SU-DHL-6 (cell line): ENCODE results near the gene GRM5.

ENCODE experiments used
- EZH2phosphoT487 ChIP-seq: fragments of 200-600 bp; sonication (generic), shearing (Covaris generic); conservative IDR thresholded peaks from 2 replicates; pipeline ENCODE4 v1.6.1; 2018; ENCODE audit warnings: mild to moderate bottlenecking, antibody characterized with exemption, low read length, moderate library complexity, mixed read lengths
- TF ChIP-seq, protein P1 (sequence below): fragments of 200-600 bp; sonication (generic); IDR thresholded peaks from one replicate; pipeline ENCODE4 v1.5.1; 2017; ENCODE audit warnings: antibody characterized with exemption, mild to moderate bottlenecking, low read length, moderate library complexity; ENCODE audit not compliant: insufficient read depth, poor library complexity, severe bottlenecking

DNA sequence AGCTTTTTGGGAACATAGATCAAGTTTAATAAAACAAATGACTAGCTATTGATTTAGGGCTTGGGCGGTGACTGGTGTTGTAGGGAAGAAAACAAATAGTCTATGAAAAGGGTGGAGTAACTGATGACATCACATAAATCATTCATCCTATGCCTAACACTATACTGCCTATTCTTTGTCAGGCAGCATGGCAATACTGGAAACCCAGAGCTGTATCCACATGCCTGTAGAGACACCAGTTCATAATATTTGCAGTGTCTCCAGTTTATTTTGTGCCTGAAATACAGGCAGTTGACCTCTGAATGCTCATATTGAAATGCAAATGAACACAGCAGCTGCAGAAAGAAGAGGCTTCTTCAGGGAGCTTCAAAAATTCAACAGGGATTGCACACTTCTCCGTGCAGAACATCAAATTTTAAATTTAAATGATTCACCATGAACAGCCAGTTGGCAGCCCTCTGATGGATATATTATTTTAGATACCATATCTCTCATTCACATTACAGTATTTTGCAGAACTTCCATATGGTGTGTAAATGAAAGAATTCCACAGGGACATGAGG, 445.1 kb downstream of the GRM5 start:
- TF ChIP-seq, protein P1, sequence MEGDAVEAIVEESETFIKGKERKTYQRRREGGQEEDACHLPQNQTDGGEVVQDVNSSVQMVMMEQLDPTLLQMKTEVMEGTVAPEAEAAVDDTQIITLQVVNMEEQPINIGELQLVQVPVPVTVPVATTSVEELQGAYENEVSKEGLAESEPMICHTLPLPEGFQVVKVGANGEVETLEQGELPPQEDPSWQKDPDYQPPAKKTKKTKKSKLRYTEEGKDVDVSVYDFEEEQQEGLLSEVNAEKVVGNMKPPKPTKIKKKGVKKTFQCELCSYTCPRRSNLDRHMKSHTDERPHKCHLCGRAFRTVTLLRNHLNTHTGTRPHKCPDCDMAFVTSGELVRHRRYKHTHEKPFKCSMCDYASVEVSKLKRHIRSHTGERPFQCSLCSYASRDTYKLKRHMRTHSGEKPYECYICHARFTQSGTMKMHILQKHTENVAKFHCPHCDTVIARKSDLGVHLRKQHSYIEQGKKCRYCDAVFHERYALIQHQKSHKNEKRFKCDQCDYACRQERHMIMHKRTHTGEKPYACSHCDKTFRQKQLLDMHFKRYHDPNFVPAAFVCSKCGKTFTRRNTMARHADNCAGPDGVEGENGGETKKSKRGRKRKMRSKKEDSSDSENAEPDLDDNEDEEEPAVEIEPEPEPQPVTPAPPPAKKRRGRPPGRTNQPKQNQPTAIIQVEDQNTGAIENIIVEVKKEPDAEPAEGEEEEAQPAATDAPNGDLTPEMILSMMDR = no peak
- TF ChIP-seq EZH2phosphoT487 = no peak
